ENCODE measurements around the gene MCRS1.

The MCRS1 gene

GRCh38 chr12:49580572-49581535 lies 12.9 kb upstream of the MCRS1 start:
- no peaks in the 10 kb centered on the region for H4K20me1 ChIP-seq (ENCODE audit: insufficient read depth, low read length)
- H3K4me2 ChIP-seq (ENCODE audit: low read depth, low read length): peak overlapping the region; percentile 12; the same call in 1 of the 2 replicates
- H3K27ac ChIP-seq (ENCODE audit: low read length): peak overlapping the region; percentile 2; the same call in 1 of the 2 replicates
- peaks cover 6% of the 10 kb centered on the region; the same call in 1 of the 2 replicates for H3F3A ChIP-seq (ENCODE audit: insufficient read depth, low read length)
- H3K4me1 ChIP-seq (ENCODE audit: low read length): peaks cover 15% of the 10 kb centered on the region
- no peak overlapping the region for H3K4me3 ChIP-seq (ENCODE audit: low read length)
- H3K9ac ChIP-seq (ENCODE audit: low read length): no peak overlapping the region
- no peaks in the 10 kb centered on the region for H3K27me3 ChIP-seq (replicated peaks; ENCODE audit: insufficient read depth, low read length)
- no peaks in the 10 kb centered on the region for H3K9me2 ChIP-seq (replicated peaks; ENCODE audit: insufficient read depth, low read length)
- H3K79me2 ChIP-seq (ENCODE audit: low read length): no peaks in the 10 kb centered on the region
- no peak for TF ChIP-seq EZH2phosphoT487 (IDR thresholded peaks at IDR 0.05; ENCODE audit: low read length)
- no peak for TF ChIP-seq EZH2 (optimal IDR thresholded peaks at IDR 0.05; ENCODE audit: low read depth, low read length)
- TF ChIP-seq CTCF (IDR thresholded peaks at IDR 0.05; ENCODE audit: low read length): peak; percentile 94
- no peaks in the 10 kb centered on the region for H3K36me3 ChIP-seq (replicated peaks; ENCODE audit: insufficient read depth, low read length)
- peak; percentile 68 for DNase-seq
- no peak overlapping the region for H2AFZ ChIP-seq (ENCODE audit: low read length)
- no peaks in the 10 kb centered on the region for H3K9me3 ChIP-seq (replicated peaks; ENCODE audit: insufficient read depth, low read length)

- no peaks in the 10 kb centered on the region for H3K9me2 ChIP-seq (replicated peaks; ENCODE audit: insufficient read depth, low read length)
- no peak for DNase-seq
- no peaks in the 10 kb centered on the region for H3K36me3 ChIP-seq (replicated peaks; ENCODE audit: insufficient read depth, low read length)
- no peak overlapping the region for H3K9ac ChIP-seq (ENCODE audit: low read length)
- no peak overlapping the region for H2AFZ ChIP-seq (ENCODE audit: low read length)
- no peak overlapping the region for H3K4me3 ChIP-seq (ENCODE audit: low read length)
- no peaks in the 10 kb centered on the region for H3K79me2 ChIP-seq (ENCODE audit: low read length)
- no peaks in the 10 kb centered on the region for H3K27me3 ChIP-seq (replicated peaks; ENCODE audit: insufficient read depth, low read length)
- peaks cover 6% of the 10 kb centered on the region; the same call in 1 of the 2 replicates for H3F3A ChIP-seq (ENCODE audit: insufficient read depth, low read length)
- H3K4me1 ChIP-seq (ENCODE audit: low read length): peaks cover 15% of the 10 kb centered on the region
- no peak overlapping the region for H3K4me2 ChIP-seq (ENCODE audit: low read depth, low read length)
- no peaks in the 10 kb centered on the region for H4K20me1 ChIP-seq (ENCODE audit: insufficient read depth, low read length)
- no peak overlapping the region for H3K27ac ChIP-seq (ENCODE audit: low read length)
- H3K9me3 ChIP-seq (replicated peaks; ENCODE audit: insufficient read depth, low read length): no peaks in the 10 kb centered on the region
- no peak for TF ChIP-seq CTCF (IDR thresholded peaks at IDR 0.05; ENCODE audit: low read length)
- no peak for TF ChIP-seq EZH2 (optimal IDR thresholded peaks at IDR 0.05; ENCODE audit: low read depth, low read length)
- no peak for TF ChIP-seq EZH2phosphoT487 (IDR thresholded peaks at IDR 0.05; ENCODE audit: low read length)
Observed at GRCh38 chr12:49578471-49579112, 10.7 kb upstream of the MCRS1 start.

GRCh38 chr12:49577589-49578315 lies 9.8 kb upstream of the MCRS1 start:
- Histone ChIP-seq H3K9me3 (replicated peaks; ENCODE audit: insufficient read depth, low read length) (no peaks in the 10 kb centered on the region), H3F3A (ENCODE audit: insufficient read depth, low read length) (peaks cover 6% of the 10 kb centered on the region; the same call in 1 of the 2 replicates), H3K4me3 (ENCODE audit: low read length) (no peak overlapping the region), H3K9ac (ENCODE audit: low read length) (no peak overlapping the region), H3K36me3 (replicated peaks; ENCODE audit: insufficient read depth, low read length) (no peaks in the 10 kb centered on the region), H3K27ac (ENCODE audit: low read length) (no peak overlapping the region), H4K20me1 (ENCODE audit: insufficient read depth, low read length) (no peaks in the 10 kb centered on the region), H2AFZ (ENCODE audit: low read length) (no peak overlapping the region), H3K4me1 (ENCODE audit: low read length) (peaks cover 15% of the 10 kb centered on the region), H3K4me2 (ENCODE audit: low read depth, low read length) (no peak overlapping the region), H3K27me3 (replicated peaks; ENCODE audit: insufficient read depth, low read length) (no peaks in the 10 kb centered on the region), H3K79me2 (ENCODE audit: low read length) (no peaks in the 10 kb centered on the region), H3K9me2 (replicated peaks; ENCODE audit: insufficient read depth, low read length) (no peaks in the 10 kb centered on the region)
- DNase-seq: no peak
- TF ChIP-seq CTCF (IDR thresholded peaks at IDR 0.05; ENCODE audit: low read length): no peak
- no peak for TF ChIP-seq EZH2 (optimal IDR thresholded peaks at IDR 0.05; ENCODE audit: low read depth, low read length)
- TF ChIP-seq EZH2phosphoT487 (IDR thresholded peaks at IDR 0.05; ENCODE audit: low read length): no peak
